Esophagus muscularis mucosa (tissue), 4 donors: ENCODE data around the gene CAPN2.

ENCODE experiments used
- CTCF ChIP-seq, 3 experiments: fragments of 200-600 bp in 2 of 3; fragments of 450-650 bp in 1 of 3; sonication (generic) in 2 of 3; IDR thresholded peaks; one replicate each; pipeline ENCODE4 v1.5.1; 2017 to 2019; ENCODE audit warnings: antibody characterized with exemption in 3 of 3, mild to moderate bottlenecking in 2 of 3, moderate library complexity in 1 of 3
- EP300 ChIP-seq: sonication (generic); formaldehyde crosslinking; IDR thresholded peaks from one replicate; pipeline ENCODE4 v1.6.1; 2017; ENCODE audit warnings: antibody characterized with exemption
- POLR2A ChIP-seq: fragments of 450-650 bp; IDR thresholded peaks from one replicate; pipeline ENCODE4 v1.6.1; 2017; ENCODE audit warnings: antibody characterized with exemption, moderate library complexity, mild to moderate bottlenecking, low read depth
- POLR2AphosphoS5 ChIP-seq, 2 donors: sonication (generic); formaldehyde crosslinking; IDR thresholded peaks; one replicate each; pipeline ENCODE4 v1.6.1; 2017; ENCODE audit warnings: antibody characterized with exemption in 2 of 2

DNA sequence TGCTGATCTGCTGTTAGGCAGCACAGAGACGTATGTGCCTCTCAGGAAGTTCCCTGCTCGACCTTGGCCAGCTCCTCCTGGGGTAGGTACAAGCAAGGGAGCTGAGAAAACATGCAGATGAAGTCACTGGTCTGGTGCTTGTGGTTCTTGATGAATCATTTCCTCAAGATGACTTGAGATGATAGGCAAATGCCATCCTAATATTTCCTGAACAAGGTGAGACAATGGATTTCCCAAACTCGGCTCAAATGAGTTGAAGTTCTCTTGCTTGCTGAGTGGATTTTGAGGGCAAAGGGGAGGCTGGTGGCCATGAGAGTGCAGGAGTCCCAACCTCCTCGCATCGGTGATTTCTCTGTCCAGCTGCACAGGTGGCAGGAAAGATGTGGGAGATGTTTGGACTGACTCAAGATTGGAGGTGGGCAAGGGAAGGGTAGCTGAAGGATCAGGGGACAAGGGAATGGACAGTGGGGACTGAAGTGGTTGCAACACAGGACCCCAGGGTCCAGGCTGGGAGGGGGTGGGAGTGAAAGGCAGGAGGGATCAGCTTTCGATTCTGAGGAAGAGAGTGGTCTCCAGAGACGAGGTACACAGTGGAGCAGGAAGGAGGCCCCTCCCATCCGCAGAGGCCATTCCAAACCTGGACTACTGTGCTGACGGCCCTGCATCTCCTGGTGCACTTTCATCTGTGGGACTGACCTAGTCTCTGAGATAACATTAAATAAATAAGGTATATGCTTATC, 63.9 kb downstream of the CAPN2 start:
- TF ChIP-seq POLR2AphosphoS5 (IDR thresholded peaks at IDR 0.05) (peak in 1 of 2 donors; percentile 30), POLR2A (no peak), CTCF (IDR thresholded peaks at IDR 0.05) (no peak), EP300 (no peak)
